Measurements from ENCODE around the gene PLA2G4A.

- no peak for TF ChIP-seq GATA2 (IDR thresholded peaks at IDR 0.05; ENCODE audit: low read depth, low read length)
- no peak for TF ChIP-seq GATA3 (IDR thresholded peaks at IDR 0.05; ENCODE audit: low read depth, low read length)
Observed at GRCh38 chr1:187027253-187027652, 198.5 kb downstream of the PLA2G4A start.

All from SH-SY5Y (cell line).